Liver (tissue), 9 donors: ENCODE measurements around the gene ANO8. TPM values are rescaled to one million over a fixed set of nuclear protein-coding genes. Genes with fewer than 3 reads are reported as not detected.
A peak's percentile ranks its signal among the peaks of the same experiment; 100 is the strongest.

Source experiments
- DNase-seq: peaks from one replicate; pipeline ENCODE4 v3.0.0-alpha.2; 2017; ENCODE audit warnings: low spot score
- H3K27ac ChIP-seq, 2 donors: one replicate each; pipeline ENCODE4 v1.7.0; 2013; ENCODE audit warnings: inconsistent platforms in 2 of 2, low read length in 2 of 2, control low read depth in 1 of 2, low read depth in 1 of 2, mild to moderate bottlenecking in 1 of 2
- H3K27me3 ChIP-seq, 4 donors: one replicate each; pipeline versions ENCODE4 v1.6.1 to v1.7.0; 2013; ENCODE audit warnings: low read length in 3 of 4, inconsistent platforms in 1 of 4, mild to moderate bottlenecking in 1 of 4, moderate library complexity in 1 of 4; ENCODE audit not compliant: control insufficient read depth in 4 of 4, insufficient read depth in 4 of 4
- H3K36me3 ChIP-seq, 4 donors: one replicate each; pipeline versions ENCODE4 v1.6.1 to v1.7.0; 2013; ENCODE audit warnings: low read length in 3 of 4, mild to moderate bottlenecking in 3 of 4, low read depth in 1 of 4, moderate library complexity in 1 of 4; ENCODE audit not compliant: control insufficient read depth in 4 of 4, insufficient read depth in 3 of 4
- H3K4me1 ChIP-seq, 4 donors: one replicate each; pipeline versions ENCODE4 v1.6.1 to v1.7.0; 2013; ENCODE audit warnings: low read length in 3 of 4, mild to moderate bottlenecking in 3 of 4, moderate library complexity in 1 of 4; ENCODE audit not compliant: control insufficient read depth in 4 of 4, insufficient read depth in 4 of 4
- H3K4me3 ChIP-seq, 3 donors: one replicate each; pipeline versions ENCODE4 v1.6.1 to v1.7.0; 2013; ENCODE audit warnings: low read length in 3 of 3, control low read depth in 1 of 3, low read depth in 1 of 3, mild to moderate bottlenecking in 1 of 3
- H3K9ac ChIP-seq, 2 donors: one replicate each; pipeline ENCODE4 v1.7.0; 2013; ENCODE audit warnings: low read length in 2 of 2, mild to moderate bottlenecking in 2 of 2, moderate library complexity in 2 of 2, control low read depth in 1 of 2, low read depth in 1 of 2
- H3K9me3 ChIP-seq, 4 donors: one replicate each; pipeline versions ENCODE4 v1.6.1 to v1.7.0; 2013; ENCODE audit warnings: low read length in 3 of 4; ENCODE audit not compliant: control insufficient read depth in 4 of 4
- ATF3 ChIP-seq: IDR thresholded peaks from 2 replicates; pipeline ENCODE4 v1.6.1; 2016; ENCODE audit warnings: antibody characterized with exemption
- CTCF ChIP-seq: fragments of 150-350 bp; IDR thresholded peaks from 2 replicates; pipeline ENCODE4 v1.5.1; 2017; ENCODE audit warnings: improper control_type of control experiment, low read depth, low read length; ENCODE audit not compliant: missing input control
- EGR1 ChIP-seq, 2 donors: IDR thresholded peaks; 2 replicates each; pipeline ENCODE4 v1.6.1; 2016 to 2018; ENCODE audit warnings: antibody characterized with exemption in 2 of 2, low read depth in 2 of 2
- FOXA1 ChIP-seq: IDR thresholded peaks from 2 replicates; pipeline ENCODE4 v1.6.1; 2016; ENCODE audit warnings: antibody characterized with exemption
- FOXA2 ChIP-seq: IDR thresholded peaks from 2 replicates; pipeline ENCODE4 v1.6.1; 2016; ENCODE audit warnings: antibody characterized with exemption
- GABPA ChIP-seq, 2 donors: IDR thresholded peaks in 1 of 2; conservative IDR thresholded peaks in 1 of 2; 2 replicates each; pipeline ENCODE4 v1.6.1; 2016; ENCODE audit warnings: antibody characterized with exemption in 2 of 2, mild to moderate bottlenecking in 1 of 2, moderate library complexity in 1 of 2
- HNF4A ChIP-seq, 2 donors: conservative IDR thresholded peaks; 2 replicates each; pipeline ENCODE4 v1.6.1; 2016; ENCODE audit warnings: antibody characterized with exemption in 2 of 2, mild to moderate bottlenecking in 2 of 2
- HNF4G ChIP-seq: IDR thresholded peaks from 2 replicates; pipeline ENCODE4 v1.6.1; 2016; ENCODE audit warnings: antibody characterized with exemption
- MAX ChIP-seq: IDR thresholded peaks from 2 replicates; pipeline ENCODE4 v1.6.1; 2016; ENCODE audit warnings: antibody characterized with exemption
- NR2F2 ChIP-seq: IDR thresholded peaks from 2 replicates; pipeline ENCODE4 v1.6.1; 2016; ENCODE audit warnings: antibody characterized with exemption
- REST ChIP-seq: IDR thresholded peaks from 2 replicates; pipeline ENCODE4 v1.6.1; 2016; ENCODE audit warnings: antibody characterized with exemption, mild to moderate bottlenecking
- RXRA ChIP-seq, 2 donors: IDR thresholded peaks; 2 replicates each; pipeline ENCODE4 v1.6.1; 2017 to 2018; ENCODE audit warnings: antibody characterized with exemption in 2 of 2, mild to moderate bottlenecking in 1 of 2
- TAF1 ChIP-seq: conservative IDR thresholded peaks from 2 replicates; pipeline ENCODE4 v1.6.1; 2016; ENCODE audit warnings: antibody characterized with exemption, mild to moderate bottlenecking
- WGBS: extraction: QIAGEN DNeasy Blood & Tissue Kit; methylation state at CpG from one replicate; pipeline ENCODE4 v1.1.7; 2013; 5-methylcytosine and 5-hydroxymethylcytosine counted together
- polyA plus RNA-seq, 2 donors: library from polyadenylated mRNA; stranded (reverse) in 1 of 2; unstranded in 1 of 2; fragments of 200-250 nt in 1 of 2; fragments of >200 nt in 1 of 2; fragmentation: Nextera tagmentation in 1 of 2; extraction: Ambion mirVana in 1 of 2; gene quantifications; one replicate each; pipeline versions ENCODE4 v1.2.1 to v1.2.3, GENCODE V29; 2013 to 2015
- total RNA-seq, 2 donors: library from RNA; depleted of rRNA; stranded (reverse); fragments of >200 nt; gene quantifications; one replicate each; pipeline ENCODE4 v1.2.3, GENCODE V29; 2014
- donor health status: healthy.
- donor health status: healthy.
- donor health status: healthy.
- donor health status: healthy.
- donor health status: healthy.

Gene ANO8
- total and polyA plus RNA-seq, 4 donors, result 0.75 to 5.8 (median 2.1) TPM

GRCh38 chr19:17294051-17294891 is 40.4 kb downstream of the ANO8 start:
- Histone ChIP-seq H3K9me3 (peaks cover 0 to 4% (median 3%) of the 10 kb centered on the region in 4 donors), H3K4me3 (no peak overlapping the region), H3K27ac (no peak overlapping the region), H3K9ac (no peak overlapping the region), H3K27me3 (no peaks in the 10 kb centered on the region), H3K36me3 (peaks cover 0 to 9% (median 2%) of the 10 kb centered on the region in 4 donors), H3K4me1 (no peaks in the 10 kb centered on the region)
- DNase-seq, result peak; percentile 83
- WGBS, result 82% methylated on average over 48 of the region's 48 CpGs
- TF ChIP-seq NR2F2, result no peak
- TF ChIP-seq GABPA (IDR thresholded peaks at IDR 0.05 in 1 of 2, conservative IDR thresholded peaks at IDR 0.05 in 1 of 2), result no peak
- TF ChIP-seq EGR1 (IDR thresholded peaks at IDR 0.05; ENCODE audit: low read depth in 2 of 2), result no peak
- no peak for TF ChIP-seq FOXA1
- no peak for TF ChIP-seq REST
- no peak for TF ChIP-seq CTCF
- no peak for TF ChIP-seq HNF4A (conservative IDR thresholded peaks at IDR 0.05)

- Histone ChIP-seq H3K27me3 (no peaks in the 10 kb centered on the region), H3K9me3 (peaks cover 0 to 4% (median 3%) of the 10 kb centered on the region in 4 donors), H3K36me3 (peaks cover 0 to 9% (median 2%) of the 10 kb centered on the region in 4 donors), H3K4me1 (no peaks in the 10 kb centered on the region), H3K4me3 (no peak overlapping the region), H3K9ac (no peak overlapping the region), H3K27ac (no peak overlapping the region)
- 94% methylated on average over 14 of the region's 14 CpGs for WGBS
- no peak for TF ChIP-seq RXRA (IDR thresholded peaks at IDR 0.05)
- TF ChIP-seq ATF3, result no peak
- TF ChIP-seq TAF1, result no peak
- TF ChIP-seq CTCF, result no peak
- TF ChIP-seq MAX, result no peak
- TF ChIP-seq FOXA2, result no peak
- TF ChIP-seq HNF4G, result no peak
- DNase-seq, result no peak
Observed at GRCh38 chr19:17293605-17294004, 41.0 kb downstream of the ANO8 start.
